Activated CD8-positive, alpha-beta memory T cell treated with anti-CD3 and anti-CD28 coated beads for 1 hour (primary cell): ENCODE data around the gene GPR160.
"Not testable (repeated sequence)": the region's sequence is repeated elsewhere in the genome, so short reads cannot be mapped to it uniquely, and the experiment has no call there.

ENCODE experiments used
- DNase-seq, 2 donors: peaks; one replicate each; pipeline ENCODE4 v3.0.0-alpha.2; 2020; ENCODE audit warnings: low read depth in 1 of 2; ENCODE audit errors: extremely low read depth in 1 of 2

Gene GPR160, protein sequence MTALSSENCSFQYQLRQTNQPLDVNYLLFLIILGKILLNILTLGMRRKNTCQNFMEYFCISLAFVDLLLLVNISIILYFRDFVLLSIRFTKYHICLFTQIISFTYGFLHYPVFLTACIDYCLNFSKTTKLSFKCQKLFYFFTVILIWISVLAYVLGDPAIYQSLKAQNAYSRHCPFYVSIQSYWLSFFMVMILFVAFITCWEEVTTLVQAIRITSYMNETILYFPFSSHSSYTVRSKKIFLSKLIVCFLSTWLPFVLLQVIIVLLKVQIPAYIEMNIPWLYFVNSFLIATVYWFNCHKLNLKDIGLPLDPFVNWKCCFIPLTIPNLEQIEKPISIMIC

DNA sequence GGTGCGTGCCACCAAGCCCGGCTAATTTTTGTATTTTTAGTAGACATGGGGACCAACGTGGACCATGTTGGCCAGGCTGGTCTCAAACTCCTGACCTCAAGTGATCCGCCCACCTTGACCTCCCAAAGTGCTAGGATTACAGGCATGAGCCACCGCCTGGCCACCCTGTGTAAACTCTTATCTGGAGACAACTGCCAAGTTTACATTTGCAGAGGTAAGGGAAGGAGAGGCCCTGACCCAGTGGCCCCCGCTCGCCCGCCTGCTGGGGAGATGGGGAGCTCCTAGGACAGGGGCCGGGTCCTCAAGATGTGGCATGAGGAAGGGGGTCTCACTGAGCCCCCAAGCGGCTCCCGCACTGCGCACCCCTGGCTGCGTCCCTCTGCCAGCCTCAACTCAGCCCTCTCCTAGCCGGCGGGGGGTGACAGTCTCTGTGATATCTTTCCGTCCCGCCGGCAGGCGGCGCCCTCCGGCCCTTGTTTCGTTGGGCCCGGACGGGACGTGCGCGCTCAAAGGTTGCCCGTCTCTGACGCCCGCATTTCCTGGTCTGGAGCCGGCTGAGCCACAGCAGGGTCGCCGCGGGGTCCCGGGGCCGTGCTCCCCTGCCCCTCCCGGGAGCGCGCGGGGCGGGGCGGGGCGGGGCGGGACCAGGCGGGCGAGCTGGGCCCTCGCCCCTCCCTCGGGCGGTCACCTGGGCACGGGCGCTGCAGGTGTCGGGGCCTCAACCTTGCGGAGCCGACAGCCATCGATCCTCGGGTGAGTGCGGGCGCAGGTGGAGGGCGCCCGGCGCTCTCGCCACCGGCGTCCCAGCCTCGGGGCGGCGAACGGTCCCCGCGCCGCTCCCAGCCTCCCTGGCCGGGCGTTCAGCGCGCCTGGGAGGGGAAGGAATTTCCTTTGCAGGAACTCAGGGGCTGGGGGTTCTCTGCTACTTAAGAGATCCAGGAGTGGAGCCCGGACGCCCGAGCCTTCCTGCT lies at the start of gene GPR160:
Gene GPR160, plus strand, starts transcription at position 533 of the 971 bp plus-strand sequence. CDS start 45,978 bp downstream, outside the sequence.
- peak; percentile 43 to 61 for DNase-seq

DNA sequence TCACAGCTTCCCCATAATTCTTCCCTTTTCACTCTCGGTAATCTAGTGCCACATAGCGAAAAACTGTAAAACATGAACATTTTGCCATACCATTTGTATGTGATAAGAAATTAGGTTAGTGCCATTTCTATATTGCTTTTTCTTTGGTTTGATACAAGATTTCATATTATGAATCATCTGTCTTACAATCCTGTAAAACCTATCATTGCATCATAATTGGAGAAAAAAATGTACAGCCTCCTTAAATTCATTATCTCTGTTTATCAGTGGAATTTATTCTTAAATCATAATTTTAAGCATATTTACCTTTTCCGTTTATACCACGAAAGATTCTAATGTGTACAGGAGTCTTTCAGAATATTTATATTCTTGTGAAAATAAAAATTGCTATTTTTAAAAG lies 47.4 kb upstream of the GPR160 start:
- DNase-seq = no peak

GRCh38 chr3:169992156-169992555 lies 45.6 kb upstream of the GPR160 start:
- DNase-seq = no peak

DNA sequence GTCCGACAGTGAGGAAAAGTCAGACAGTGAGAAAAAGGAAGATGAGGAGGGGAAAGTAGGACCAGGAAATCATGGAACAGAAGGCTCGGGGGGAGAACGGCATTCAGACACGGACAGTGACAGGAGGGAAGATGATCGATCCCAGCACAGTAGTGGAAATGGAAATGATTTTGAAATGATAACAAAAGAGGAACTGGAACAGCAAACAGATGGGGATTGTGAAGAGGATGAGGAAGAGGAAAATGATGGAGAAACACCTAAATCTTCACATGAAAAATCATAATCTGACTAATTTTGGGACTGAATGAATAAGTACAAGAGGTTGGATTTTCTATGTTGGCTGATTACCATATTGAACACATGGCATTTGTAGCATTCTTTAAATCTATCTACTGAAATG lies 45.0 kb upstream of the GPR160 start:
- no peak for DNase-seq

GRCh38 chr3:169993761-169994160 lies 44.0 kb upstream of the GPR160 start:
- DNase-seq = no peak

- no peak for DNase-seq
Measured at GRCh38 chr3:169996063-169996462, 41.7 kb upstream of the GPR160 start.

DNA sequence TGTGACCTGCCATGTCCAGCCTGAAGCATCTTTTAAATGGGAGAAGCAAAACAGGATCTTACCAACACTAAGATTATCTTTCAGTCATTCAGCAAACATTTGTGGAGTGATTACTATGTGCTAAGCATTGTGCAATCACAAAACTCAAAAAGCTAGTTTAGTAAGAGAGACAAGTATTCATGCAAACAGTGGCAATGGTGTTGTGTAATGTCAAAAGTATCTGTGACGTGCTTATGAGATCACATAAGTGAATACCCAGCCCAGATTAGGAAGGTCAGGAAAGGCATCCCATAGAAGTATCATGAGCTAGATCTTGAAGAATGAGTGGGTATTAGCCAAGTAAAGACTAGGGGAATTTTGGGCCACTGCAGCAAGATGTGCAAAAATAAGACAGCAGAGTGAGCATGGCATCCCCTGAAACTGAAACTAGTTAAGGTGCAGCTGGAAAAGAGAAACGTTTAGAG lies 39.1 kb upstream of the GPR160 start:
- no peak for DNase-seq

- no peak for DNase-seq
Measured at GRCh38 chr3:169999433-169999832, 38.4 kb upstream of the GPR160 start.

GRCh38 chr3:170000051-170000450 lies 37.7 kb upstream of the GPR160 start:
- no peak for DNase-seq

DNA sequence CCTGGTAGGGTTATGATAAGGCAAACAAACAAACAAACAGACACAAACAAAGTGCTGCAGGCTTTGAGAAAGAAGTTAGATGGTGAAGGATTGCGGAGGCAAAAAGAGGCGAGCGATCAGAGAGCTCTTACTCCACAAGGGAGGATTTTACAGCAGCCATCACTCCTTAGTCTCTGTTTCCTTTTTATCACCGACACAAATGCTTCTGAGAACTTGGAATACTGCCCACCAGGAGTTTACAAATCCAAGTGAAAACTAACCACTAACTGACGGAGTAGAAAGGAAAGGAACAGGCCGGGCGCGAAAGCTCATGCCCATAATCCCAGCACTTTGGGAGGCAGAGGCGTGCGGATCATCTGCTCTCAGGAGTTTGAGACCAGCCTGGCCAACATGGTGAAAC lies 35.6 kb upstream of the GPR160 start:
- no peak for DNase-seq

DNA sequence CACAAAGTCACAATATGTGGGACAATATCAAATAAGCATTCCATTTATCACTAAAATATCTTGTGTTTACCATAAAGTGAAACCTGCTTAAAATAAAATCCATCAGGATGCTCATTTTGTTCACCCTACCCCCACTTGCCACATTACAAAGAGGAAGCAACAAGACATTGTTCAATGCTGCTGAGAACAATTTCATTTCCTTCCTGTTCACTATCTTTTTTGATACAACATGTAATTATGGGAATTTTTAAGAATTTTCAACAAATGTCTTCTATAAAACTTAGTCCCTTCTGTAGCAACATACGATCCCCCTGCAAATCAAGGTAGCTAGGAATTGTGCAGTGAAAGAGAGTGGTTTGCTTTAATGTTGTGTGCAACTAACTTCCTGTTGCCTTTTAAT lies 34.9 kb upstream of the GPR160 start:
- no peak for DNase-seq

DNA sequence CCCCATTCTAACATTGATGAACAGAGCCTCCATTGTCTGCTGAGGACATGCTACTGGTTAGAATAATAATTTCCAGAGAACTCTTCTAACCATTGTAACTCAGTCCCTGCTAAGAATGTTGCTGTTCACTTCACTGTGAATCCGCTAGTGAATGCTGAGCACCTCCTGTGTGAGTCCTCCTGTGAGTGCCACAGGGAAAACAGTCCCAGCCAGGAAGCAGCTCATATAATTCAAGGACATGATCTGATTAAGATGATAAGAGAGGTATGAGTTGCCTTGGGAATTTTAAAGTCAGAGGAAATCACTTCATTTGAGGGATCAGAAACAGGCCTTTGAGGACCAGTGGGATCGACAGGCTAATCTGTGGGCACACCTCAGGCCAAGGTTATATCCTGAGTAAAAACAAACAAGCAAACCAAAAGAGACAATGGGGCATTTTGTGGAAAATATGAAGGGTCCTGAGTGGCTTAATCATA lies 33.9 kb upstream of the GPR160 start:
- DNase-seq = no peak

- no peak for DNase-seq
Measured at GRCh38 chr3:170007031-170007663, 30.6 kb upstream of the GPR160 start.

DNA sequence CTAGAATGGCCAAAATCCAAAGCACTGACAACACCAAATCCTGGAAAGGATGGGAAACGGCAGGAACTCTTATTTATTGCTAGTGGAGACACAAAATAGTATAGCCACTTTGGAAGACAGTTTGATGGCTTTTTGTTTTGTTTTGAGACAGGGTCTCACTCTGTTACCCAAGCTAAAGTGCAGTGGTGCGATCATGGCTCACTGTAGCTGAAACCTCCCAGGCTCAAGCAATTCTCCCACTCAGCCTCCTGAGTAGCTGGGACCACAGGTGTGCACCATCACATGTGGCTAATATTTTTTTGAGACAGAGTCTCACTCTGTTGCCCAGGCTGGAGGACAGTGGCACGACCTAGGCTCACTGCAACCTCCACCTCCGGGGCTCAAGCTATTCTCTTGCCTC lies 27.3 kb upstream of the GPR160 start:
- no peak for DNase-seq

GRCh38 chr3:170012683-170013400 lies 25.0 kb upstream of the GPR160 start:
- DNase-seq = no peak

- no peak for DNase-seq
Measured at GRCh38 chr3:170016057-170016456, 21.7 kb upstream of the GPR160 start.

DNA sequence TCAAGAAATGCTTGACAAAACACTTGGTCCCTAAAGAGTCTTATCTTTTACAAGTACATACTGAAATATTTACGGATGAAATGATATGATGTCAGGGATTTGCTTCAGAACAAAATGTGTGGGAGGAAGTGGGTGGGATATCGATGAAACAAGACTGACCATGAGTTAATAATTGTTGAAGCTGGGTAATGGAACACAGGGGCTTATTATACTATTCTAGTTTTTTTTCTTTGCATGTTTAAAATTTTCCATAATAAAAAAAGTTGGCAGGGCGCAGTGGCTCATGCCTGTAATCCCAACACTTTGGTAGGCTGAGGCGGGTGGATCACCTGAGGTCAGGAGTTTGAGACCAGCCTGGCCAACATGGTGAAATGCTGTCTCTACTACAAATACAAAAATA lies 18.5 kb upstream of the GPR160 start:
- DNase-seq = not testable (repeated sequence)

- no peak for DNase-seq
Measured at GRCh38 chr3:170021083-170021482, 16.7 kb upstream of the GPR160 start.

DNA sequence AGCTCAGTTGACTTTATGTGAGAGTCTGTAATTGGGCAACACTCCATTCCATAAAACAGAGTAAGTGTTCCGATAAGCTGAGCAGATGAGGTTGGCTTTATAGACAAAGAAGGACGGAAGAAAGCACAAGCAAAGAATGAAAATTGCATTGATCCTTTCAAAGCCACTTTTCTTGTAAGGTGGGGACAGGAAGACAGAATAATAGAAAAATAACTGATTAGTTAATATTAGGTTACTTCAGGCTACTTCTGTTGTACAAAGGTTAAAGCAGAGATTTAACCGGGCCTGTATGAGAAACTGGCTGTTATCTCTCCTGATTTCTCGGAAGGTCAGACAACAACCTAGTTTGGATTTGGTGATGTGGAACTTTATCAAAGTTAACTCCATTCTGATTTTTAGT lies 15.5 kb upstream of the GPR160 start:
- DNase-seq = no peak

GRCh38 chr3:170023165-170023564 lies 14.6 kb upstream of the GPR160 start:
- DNase-seq = no peak

DNA sequence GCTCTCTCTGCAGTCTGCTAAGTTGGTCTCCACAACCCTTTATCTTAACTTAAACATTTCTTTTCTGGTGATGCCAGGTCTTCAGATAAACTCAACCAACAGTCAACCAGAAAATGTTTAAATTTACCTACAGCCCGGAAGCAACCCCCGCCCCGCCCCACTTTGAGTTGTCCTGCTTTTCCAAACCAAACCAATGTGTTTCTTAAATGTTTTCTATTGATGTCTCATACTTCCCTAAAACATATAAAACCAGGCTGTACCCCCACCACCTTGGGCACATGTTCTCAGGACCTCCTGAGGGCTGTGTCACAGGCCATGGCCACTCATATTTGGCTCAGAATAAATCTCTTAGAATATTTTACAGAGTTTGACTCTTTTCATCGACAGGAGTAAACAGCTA lies 13.2 kb upstream of the GPR160 start:
- no peak for DNase-seq
